Stimulated activated CD4-positive, alpha-beta T cell treated with anti-CD3 and anti-CD28 coated beads, Interleukin-15, amount 100 ng/mL, for 24 hours (primary cell): ENCODE data around the gene SOCS4.

Source experiments
- DNase-seq: peaks from one replicate; pipeline ENCODE4 v3.0.0-alpha.2; 2020

The SOCS4 gene

DNA sequence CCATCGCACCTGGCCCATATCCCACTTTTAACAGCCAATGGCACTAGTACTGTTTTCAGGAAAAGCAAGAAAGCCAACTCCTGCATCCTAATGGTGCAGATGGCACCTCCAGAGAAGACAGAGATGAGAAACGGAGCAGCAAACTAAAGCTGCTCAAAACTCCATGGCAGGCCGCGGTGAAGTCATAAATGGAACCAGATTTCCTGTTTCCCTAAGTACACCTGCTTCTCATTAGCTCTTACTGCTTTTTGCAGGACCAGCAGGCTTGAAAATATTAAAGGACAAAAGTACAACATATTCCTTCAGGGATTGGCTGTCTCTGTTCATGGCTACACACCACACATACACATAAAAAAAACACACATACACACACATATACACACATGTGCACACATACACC is 65.3 kb downstream of the SOCS4 start:
- no peak for DNase-seq

DNA sequence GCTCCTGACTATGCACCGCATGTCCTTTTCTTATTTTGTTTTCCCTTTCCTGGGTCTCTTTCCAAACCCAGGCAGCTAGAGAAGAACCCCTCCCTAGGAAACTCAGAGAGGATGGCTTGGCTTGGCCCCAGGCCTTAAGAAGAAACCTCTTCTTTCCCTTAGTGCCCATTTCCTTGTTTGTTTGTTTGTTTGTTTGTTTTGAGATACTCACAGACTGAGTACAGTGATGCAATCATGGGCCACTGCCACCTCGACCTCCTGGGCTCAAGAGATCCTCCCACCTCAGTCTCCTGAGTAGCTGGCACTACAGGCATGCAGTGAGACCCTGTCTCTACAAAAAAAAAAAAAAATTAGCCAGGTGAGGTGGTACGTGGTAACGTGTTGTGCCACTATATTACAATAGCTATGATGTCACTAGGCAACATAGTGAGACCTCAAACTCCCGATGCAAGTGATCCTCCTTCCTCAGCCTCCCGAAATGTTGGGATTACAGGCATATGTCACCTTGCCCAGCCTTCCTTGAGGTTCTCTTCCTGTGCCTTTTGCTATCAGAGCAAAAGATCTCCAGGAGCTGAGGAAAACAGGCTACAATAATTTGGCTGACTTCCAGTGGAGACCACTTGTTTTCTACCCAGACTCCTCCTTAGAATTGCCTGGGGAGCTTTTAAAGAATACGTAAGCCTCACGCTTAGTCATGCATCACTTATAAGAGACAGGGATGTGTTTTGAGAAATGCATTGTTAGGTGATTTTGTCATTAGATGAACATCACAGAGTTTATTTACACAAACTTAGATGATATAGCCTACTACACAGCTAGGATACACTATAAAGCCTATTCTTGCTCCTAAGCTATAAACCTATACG is 67.5 kb downstream of the SOCS4 start:
- DNase-seq = no peak

DNA sequence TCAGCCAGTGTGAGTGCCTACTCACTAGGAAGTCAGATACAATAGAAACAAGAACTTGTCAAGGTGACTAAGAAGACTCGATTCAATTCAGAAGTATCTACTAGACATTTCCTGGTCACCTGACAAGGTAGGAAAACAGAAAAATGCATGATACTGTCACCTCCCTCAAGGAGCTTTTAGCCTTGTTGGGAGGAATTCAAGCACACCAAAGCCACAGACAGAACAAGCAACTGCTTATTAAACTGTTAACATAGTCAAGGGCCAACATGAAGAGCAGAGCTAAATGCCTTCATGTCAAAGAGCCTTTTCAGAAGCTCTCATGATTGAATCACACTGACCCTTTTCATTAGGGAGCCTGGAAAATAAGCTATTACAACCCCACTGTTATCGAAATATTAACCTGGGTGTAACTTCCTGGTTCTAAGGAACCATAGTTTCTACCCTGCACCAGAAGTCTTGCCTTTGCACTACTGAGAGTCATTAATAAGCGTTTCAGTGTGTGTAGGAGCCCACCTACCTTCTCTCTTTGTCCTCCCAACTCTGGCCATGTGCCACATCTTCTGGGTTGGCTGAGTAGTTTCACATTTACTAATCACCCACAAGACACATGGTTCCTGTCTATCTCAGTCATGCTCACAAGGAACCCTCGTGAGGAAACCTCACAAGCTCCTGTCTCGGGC is 71.0 kb downstream of the SOCS4 start:
- peak; percentile 71 for DNase-seq

DNA sequence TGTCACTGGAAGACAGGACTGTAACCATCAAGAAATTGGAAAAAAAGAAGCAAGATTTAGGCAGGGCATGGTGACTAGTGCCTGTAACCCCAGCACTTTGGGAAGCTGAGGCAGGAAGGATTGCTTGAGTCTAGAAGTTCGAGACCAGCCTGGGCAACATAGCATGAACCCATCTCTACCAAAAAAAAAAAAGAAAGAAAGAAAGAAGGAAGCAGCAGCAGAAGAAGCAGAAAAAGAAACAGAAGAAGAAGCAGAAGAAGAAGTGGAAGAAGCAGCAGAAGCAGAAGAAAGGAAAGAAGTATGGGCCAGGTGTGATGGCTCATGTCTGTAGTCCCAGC is 71.5 kb downstream of the SOCS4 start:
- no peak for DNase-seq
